Measurements from ENCODE around the gene RTBDN. TPM values are rescaled to one million over a fixed set of nuclear protein-coding genes. Genes with fewer than 3 reads are reported as not detected.

Gene RTBDN
- total RNA-seq, 1 experiment from 2014 or later: 5.6 TPM

DNA sequence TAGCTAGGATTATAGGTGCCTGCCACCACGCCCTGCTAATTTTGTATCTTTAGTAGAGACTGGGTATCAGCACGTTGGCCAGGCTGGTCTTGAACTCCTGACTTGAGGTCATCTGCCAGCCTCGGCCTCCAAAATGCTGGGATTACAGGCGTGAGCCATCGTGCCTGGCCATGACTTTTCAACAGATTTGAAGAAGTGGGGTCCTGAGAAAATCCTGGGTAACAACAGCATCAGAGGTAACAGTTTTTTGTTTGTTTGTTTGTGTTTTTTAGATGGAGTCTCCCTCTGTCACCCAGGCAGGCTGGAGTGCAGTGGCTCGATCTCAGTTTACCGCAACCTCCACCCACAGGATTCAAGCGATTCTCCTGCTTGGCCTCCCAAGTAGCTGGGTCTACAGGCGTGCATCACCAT is 39.4 kb downstream of the RTBDN start:
- H3K79me1 ChIP-seq (ENCODE audit: insufficient read depth, low read depth, low read length, poor library complexity, severe bottlenecking): peaks cover under 1% of the 10 kb centered on the region
- H2BK15ac ChIP-seq (ENCODE audit: low read depth, low read length): no peak overlapping the region
- no CpG with 5 or more reads among the region's 9 CpGs for WGBS (ENCODE audit: extremely low coverage, insufficient read length, low lambda C conversion rate)
- H3K4me2 ChIP-seq (ENCODE audit: insufficient read depth, insufficient read length, low read length): no peak overlapping the region
- DNase-seq: no peak
- H3K56ac ChIP-seq (ENCODE audit: insufficient read length, low read depth, low read length): no peak overlapping the region
- H2BK5ac ChIP-seq (ENCODE audit: insufficient read length, low read length): no peak overlapping the region
- no peaks in the 10 kb centered on the region for H4K20me1 ChIP-seq (ENCODE audit: control insufficient read depth, insufficient read depth, insufficient read length)
- H2BK20ac ChIP-seq (ENCODE audit: low read depth, low read length, poor library complexity, severe bottlenecking): no peak overlapping the region
- H3K9me3 ChIP-seq (ENCODE audit: control insufficient read depth, low read depth, low read length): no peaks in the 10 kb centered on the region
- no peak overlapping the region for H3K14ac ChIP-seq (ENCODE audit: insufficient read depth, low read length)
- no peak overlapping the region for H2BK12ac ChIP-seq (ENCODE audit: insufficient read length, low read depth, low read length)
- no peak overlapping the region for H4K91ac ChIP-seq (ENCODE audit: insufficient read length, low read depth, low read length)
- no peak overlapping the region for H3K27ac ChIP-seq (ENCODE audit: insufficient read length, low read depth, low read length)
- no peak overlapping the region for H3K18ac ChIP-seq (ENCODE audit: insufficient read length, low read depth, low read length)
- no peak overlapping the region for H2AK5ac ChIP-seq (ENCODE audit: insufficient read length, low read length)
- H2AFZ ChIP-seq (ENCODE audit: low read length): no peak overlapping the region
- H3K23me2 ChIP-seq (ENCODE audit: insufficient read length, low read depth, low read length, poor library complexity, severe bottlenecking): peaks cover 34% of the 10 kb centered on the region
- no peak overlapping the region for H4K5ac ChIP-seq (ENCODE audit: insufficient read length, low read depth, low read length)
- no peaks in the 10 kb centered on the region for H3K79me2 ChIP-seq (ENCODE audit: insufficient read depth, low read length)
- H3K9me3 Mint-ChIP-seq: no peaks in the 10 kb centered on the region
- no peak overlapping the region for H3K9ac ChIP-seq (ENCODE audit: extremely low read depth, insufficient read length, low read length)
- no peak overlapping the region for H3T11ph ChIP-seq (ENCODE audit: low read length)
- H4K8ac ChIP-seq (replicated peaks; ENCODE audit: insufficient read length, low read depth, low read length): no peak overlapping the region
- peaks cover 11 to 32% (median 26%) of the 10 kb centered on the region in 3 experiments; a peak in 6 of 7 replicates for H3K36me3 Mint-ChIP-seq (ENCODE audit: insufficient read depth in 1 of 3, low read depth in 3 of 3)
- no peak overlapping the region for H2BK120ac ChIP-seq (ENCODE audit: low read depth, low read length, poor library complexity, severe bottlenecking)
- no peak overlapping the region for H3K23ac ChIP-seq (ENCODE audit: insufficient read length, low read depth, low read length)
- no peaks in the 10 kb centered on the region; the same call in 1 of the 2 replicates for H3K4me1 ChIP-seq (ENCODE audit: insufficient read depth, low read length)
- H3K4me3 Mint-ChIP-seq: peak overlapping the region in 1 of 2 experiments; percentile 78; a peak in 3 of 5 replicates
- H3K4ac ChIP-seq (ENCODE audit: low read depth, low read length): no peak overlapping the region
- no peaks in the 10 kb centered on the region; the same call in 1 of the 2 replicates for H3K27me3 ChIP-seq (ENCODE audit: insufficient read depth, low read length)
- peaks cover 8% of the 10 kb centered on the region for H3K27me3 Mint-ChIP-seq (ENCODE audit: low read depth)
- no peak overlapping the region for H3K27ac Mint-ChIP-seq
- TF ChIP-seq, protein P1, sequence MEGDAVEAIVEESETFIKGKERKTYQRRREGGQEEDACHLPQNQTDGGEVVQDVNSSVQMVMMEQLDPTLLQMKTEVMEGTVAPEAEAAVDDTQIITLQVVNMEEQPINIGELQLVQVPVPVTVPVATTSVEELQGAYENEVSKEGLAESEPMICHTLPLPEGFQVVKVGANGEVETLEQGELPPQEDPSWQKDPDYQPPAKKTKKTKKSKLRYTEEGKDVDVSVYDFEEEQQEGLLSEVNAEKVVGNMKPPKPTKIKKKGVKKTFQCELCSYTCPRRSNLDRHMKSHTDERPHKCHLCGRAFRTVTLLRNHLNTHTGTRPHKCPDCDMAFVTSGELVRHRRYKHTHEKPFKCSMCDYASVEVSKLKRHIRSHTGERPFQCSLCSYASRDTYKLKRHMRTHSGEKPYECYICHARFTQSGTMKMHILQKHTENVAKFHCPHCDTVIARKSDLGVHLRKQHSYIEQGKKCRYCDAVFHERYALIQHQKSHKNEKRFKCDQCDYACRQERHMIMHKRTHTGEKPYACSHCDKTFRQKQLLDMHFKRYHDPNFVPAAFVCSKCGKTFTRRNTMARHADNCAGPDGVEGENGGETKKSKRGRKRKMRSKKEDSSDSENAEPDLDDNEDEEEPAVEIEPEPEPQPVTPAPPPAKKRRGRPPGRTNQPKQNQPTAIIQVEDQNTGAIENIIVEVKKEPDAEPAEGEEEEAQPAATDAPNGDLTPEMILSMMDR (conservative IDR thresholded peaks at IDR 0.05): no peak
- H3K4me1 Mint-ChIP-seq: peaks cover 27% of the 10 kb centered on the region in 2 experiments

Measured in H9 (cell line).